Omental fat pad (tissue), 4 donors: Measurements from ENCODE around the gene VEZT. TPM values are rescaled to one million over a fixed set of nuclear protein-coding genes. Genes with fewer than 3 reads are reported as not detected.

ENCODE experiments used
- ATAC-seq: fragments of 150-250 bp; one replicate; pipeline ENCODE4 v1.9.1; 2016; ENCODE audit warnings: mild to moderate bottlenecking, moderate library complexity; ENCODE audit not compliant: low FRiP score
- DNase-seq: peaks from one replicate; pipeline ENCODE4 v3.0.0-alpha.2; 2019; ENCODE audit warnings: low spot score
- total RNA-seq, 4 donors: library from RNA; depleted of rRNA; stranded (reverse); fragments of >200 nt; gene quantifications; one replicate each; pipeline ENCODE4 v1.1.0, GENCODE V29; 2016
- TF ChIP-seq, protein P1 (sequence below), 3 donors: fragments of 450-650 bp; IDR thresholded peaks; one replicate each; pipeline ENCODE4 v1.5.1; 2016 to 2017; ENCODE audit warnings: antibody characterized with exemption in 3 of 3, mild to moderate bottlenecking in 3 of 3, moderate library complexity in 2 of 3

VEZT gene
- total RNA-seq, 4 donors from 2014 or later = 57.3 to 75.8 (median 64.0) TPM

DNA sequence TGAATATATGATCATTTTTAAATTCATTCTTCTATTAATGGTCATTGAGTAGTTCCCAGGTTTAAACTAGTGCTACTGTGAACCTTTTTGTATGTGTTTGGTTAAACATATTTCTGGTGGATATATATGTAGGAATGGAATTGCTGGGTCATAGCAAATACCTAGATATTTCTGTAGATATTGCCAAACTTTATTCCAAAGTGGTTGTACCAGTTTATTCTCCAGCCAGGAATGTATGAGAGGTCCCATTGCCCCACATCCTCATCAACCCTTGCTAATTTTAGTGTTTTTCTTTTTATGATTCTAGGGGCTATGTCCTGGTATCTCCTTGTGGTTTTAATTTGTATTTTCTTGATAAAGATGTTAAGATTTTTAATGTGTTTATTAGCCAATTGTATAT lies 3.1 kb downstream of the VEZT start:
- ATAC-seq (no peak), DNase-seq (no peak)
- TF ChIP-seq, protein P1, sequence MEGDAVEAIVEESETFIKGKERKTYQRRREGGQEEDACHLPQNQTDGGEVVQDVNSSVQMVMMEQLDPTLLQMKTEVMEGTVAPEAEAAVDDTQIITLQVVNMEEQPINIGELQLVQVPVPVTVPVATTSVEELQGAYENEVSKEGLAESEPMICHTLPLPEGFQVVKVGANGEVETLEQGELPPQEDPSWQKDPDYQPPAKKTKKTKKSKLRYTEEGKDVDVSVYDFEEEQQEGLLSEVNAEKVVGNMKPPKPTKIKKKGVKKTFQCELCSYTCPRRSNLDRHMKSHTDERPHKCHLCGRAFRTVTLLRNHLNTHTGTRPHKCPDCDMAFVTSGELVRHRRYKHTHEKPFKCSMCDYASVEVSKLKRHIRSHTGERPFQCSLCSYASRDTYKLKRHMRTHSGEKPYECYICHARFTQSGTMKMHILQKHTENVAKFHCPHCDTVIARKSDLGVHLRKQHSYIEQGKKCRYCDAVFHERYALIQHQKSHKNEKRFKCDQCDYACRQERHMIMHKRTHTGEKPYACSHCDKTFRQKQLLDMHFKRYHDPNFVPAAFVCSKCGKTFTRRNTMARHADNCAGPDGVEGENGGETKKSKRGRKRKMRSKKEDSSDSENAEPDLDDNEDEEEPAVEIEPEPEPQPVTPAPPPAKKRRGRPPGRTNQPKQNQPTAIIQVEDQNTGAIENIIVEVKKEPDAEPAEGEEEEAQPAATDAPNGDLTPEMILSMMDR (IDR thresholded peaks at IDR 0.05) = no peak

DNA sequence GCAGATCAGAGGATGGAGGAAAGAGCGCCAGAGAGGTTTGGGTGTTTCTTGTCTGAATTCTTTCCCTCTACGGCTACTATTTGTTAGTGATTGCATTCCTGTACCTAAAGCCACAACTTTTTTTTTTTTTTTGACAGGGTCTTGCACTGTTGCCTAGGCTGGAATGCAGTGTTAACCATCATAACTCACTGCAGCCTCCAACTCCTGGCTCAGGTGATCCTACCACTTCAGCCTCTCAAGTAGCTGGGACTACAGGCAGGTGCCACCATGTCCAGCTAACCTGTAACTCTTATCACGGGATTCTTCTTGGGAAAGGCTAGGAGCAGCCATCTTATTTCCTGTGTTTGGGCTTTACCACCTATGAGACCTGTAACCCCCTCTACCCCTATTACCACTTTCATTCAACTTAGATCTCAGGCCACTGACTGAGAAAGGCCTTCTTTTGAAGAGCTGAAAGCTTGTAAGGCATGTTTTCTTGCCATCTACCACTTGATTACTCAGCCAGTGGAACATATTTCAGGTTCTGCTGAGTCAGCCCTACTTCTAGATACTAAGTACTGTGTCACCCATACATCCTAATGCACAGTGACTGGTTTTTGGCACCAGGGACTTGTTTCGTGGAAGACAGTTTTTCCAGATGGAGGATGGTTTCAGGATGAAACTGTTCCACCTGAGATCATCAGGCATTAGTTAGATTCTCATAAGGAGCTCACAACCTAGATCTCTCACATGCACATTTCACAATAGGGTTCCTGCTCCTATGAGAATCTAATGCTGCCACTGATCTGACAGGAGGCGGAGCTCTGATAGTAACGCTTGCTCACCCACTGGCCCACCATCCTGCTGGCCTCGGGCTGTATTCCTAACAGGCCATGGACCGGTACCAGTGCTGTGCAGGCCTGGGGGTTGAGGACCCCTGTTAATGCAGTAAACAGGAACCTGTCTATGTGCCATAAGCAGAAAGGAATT lies 6.9 kb downstream of the VEZT start:
- TF ChIP-seq, protein P1 (IDR thresholded peaks at IDR 0.05) = no peak
- DNase-seq = no peak
- no peak for ATAC-seq

DNA sequence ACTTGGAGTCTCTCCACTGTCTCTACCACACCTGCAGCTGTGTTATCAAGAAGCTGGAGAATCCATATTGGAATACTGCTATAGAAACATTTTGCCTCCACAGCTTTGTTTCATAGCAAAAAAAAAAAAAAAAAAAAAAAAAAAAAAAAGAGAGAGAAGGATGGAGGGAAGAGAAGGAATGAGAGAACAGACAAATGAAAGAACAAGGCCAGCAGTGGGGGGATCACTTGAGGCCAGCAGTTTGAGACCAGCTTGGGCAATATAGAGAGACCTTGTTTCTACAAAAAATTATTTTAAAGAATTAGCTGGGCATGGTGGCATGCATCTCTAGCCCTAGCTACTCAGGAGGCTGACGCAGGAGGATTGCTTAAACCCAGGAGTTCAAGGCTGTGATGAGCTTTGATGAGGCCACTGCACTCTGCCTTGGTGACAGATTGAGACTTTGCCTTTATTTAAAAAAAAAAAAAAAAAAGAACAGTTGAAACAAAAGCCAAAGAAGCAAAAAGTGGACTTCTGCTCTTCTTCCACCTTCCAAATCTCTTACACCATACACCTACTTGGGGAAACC lies 8.1 kb downstream of the VEZT start:
- DNase-seq (no peak), ATAC-seq (no peak)
- TF ChIP-seq, protein P1 (IDR thresholded peaks at IDR 0.05) = no peak

DNA sequence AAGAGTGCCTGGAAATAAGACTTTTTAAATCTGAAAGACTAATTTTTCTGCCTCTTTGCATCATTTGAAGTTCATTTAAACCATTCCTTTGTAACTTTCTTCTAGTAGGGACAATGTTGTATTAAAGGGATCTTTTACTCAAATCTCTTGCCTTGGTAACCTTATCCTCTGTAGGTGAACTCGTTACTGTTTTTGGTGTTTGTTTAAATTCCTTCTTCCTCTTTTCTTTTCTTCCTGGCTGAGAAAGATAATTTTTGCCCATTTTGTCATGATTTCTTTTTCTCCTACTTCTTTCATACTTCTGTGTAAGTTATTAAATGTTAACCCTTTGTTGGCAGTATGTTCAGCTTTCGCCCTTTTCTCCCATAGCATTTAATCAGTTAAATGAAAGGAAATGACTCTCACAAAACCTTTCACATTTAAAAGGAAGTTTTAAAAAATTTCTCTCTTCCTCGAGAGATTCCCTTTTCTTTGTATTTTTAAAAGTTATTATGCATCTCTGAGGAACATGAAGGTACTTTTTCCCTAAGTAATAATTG lies 10.3 kb downstream of the VEZT start:
- no peak for DNase-seq
- ATAC-seq = no peak
- TF ChIP-seq, protein P1 (IDR thresholded peaks at IDR 0.05) = no peak

DNA sequence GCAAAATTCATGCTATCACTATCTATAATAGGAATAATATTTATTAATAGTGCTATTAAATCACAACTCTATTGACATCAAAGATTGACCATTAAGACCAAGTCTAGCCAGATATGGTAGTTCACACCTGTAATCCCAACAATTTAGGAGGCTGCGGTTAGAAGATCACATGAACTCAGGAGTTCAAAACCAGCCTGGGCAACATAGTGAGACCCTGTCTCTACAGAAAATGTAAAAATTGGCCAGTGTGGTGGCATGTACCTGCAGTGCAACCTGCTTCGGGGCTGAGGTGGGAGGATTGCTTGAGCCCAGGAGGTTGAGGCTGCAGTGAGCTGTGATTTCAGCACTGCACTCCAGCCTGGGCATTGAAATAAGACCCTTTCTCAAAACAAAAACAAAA lies 11.0 kb downstream of the VEZT start:
- DNase-seq (no peak), ATAC-seq (no peak)
- TF ChIP-seq, protein P1 (IDR thresholded peaks at IDR 0.05) = no peak

DNA sequence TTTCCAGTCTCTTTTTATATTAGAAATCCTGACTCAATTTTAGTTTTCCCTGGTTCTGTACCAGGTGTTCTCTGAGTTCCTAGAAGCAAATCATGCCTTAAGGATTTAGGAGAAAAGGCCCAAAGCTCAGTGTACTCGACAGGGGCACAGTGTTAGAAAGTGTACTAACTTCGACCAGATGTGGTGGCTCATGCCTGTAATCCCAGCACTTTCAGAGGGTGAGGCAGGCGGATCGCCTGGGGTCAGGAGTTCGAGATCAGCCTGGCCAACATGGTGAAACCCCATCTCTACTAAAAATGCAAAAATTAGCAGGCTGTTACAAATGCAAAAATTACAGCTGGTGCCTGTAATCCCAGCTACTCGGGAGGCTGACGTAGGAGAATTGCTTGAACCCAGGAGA lies 12.0 kb downstream of the VEZT start:
- ATAC-seq (no peak), DNase-seq (no peak)
- TF ChIP-seq, protein P1 (IDR thresholded peaks at IDR 0.05) = no peak
